ENCODE results near the gene TUBA1C.

The TUBA1C gene

DNA sequence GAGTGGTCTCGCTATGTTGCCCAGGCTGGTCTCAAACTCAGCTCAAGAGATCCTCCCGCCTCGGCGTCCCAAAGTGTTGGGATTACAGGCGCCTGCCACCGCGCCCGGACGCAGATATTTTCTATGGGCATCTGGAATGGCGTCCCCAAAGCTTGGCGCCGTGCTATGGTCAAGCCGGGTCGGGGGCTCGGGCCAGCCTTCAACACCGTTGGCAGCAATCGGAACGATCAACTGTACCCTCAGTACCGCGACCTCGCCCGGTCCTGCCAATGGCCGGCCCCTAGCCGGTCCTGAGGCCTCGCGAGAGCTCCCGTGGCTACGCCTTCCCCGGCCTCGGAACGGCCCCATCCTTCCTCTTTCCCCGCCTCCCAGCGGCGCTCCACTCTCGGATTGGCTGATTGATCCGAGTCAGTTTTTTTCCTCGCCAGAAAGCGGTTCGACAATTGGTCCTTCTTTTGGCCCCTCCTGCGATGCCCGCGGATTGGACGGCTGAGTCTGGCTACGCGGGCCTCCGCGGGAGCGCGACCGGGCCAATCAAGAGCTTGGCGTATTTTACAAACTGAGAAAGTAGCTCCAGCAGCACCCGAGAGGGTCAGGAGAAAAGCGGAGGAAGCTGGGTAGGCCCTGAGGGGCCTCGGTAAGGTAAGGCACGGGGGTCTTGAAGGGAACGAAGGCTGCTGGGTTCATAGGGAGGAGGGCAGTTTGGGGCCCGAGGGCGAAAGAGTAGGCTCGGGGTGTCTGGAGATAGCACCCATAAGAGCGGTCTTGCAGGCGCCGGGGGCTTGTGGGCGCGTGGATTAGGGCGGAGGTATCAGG, 58.0 kb downstream of the TUBA1C start, which contains the start of gene TROAP:
TSS of gene TROAP (plus strand) at position 548 of the 816 bp plus-strand sequence. CDS start 354 bp downstream, outside the sequence.
- H2AFZ ChIP-seq (ENCODE audit: low read depth, low read length, severe bottlenecking) = peak within 1 kb of the TSS; percentile 82
- H3K9me2 ChIP-seq (replicated peaks; ENCODE audit: insufficient read depth, low read length) = no peaks in the 10 kb centered on the region
- peak within 1 kb of the TSS; percentile 85 for H3K4me2 ChIP-seq (ENCODE audit: low read depth, low read length, poor library complexity, severe bottlenecking)
- peaks cover 15% of the 10 kb centered on the region for H3K79me2 ChIP-seq (ENCODE audit: insufficient read depth, low read length)
- H4K20me1 ChIP-seq (ENCODE audit: low read depth, low read length) = no peaks in the 10 kb centered on the region
- no peak for TF ChIP-seq EZH2phosphoT487 (conservative IDR thresholded peaks at IDR 0.05; ENCODE audit: low read length)
- TF ChIP-seq, protein P1, sequence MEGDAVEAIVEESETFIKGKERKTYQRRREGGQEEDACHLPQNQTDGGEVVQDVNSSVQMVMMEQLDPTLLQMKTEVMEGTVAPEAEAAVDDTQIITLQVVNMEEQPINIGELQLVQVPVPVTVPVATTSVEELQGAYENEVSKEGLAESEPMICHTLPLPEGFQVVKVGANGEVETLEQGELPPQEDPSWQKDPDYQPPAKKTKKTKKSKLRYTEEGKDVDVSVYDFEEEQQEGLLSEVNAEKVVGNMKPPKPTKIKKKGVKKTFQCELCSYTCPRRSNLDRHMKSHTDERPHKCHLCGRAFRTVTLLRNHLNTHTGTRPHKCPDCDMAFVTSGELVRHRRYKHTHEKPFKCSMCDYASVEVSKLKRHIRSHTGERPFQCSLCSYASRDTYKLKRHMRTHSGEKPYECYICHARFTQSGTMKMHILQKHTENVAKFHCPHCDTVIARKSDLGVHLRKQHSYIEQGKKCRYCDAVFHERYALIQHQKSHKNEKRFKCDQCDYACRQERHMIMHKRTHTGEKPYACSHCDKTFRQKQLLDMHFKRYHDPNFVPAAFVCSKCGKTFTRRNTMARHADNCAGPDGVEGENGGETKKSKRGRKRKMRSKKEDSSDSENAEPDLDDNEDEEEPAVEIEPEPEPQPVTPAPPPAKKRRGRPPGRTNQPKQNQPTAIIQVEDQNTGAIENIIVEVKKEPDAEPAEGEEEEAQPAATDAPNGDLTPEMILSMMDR (IDR thresholded peaks at IDR 0.05; ENCODE audit: insufficient read depth, low read length, poor library complexity, severe bottlenecking) = no peak
- H3K9me3 ChIP-seq (ENCODE audit: insufficient read depth, low read length) = no peaks in the 10 kb centered on the region
- H3K27me3 ChIP-seq (ENCODE audit: low read length) = no peaks in the 10 kb centered on the region
- peak within 1 kb of the TSS; percentile 63 for H3K27ac ChIP-seq (ENCODE audit: low read depth, low read length)
- H3K4me3 ChIP-seq (ENCODE audit: insufficient read depth, low read length, poor library complexity, severe bottlenecking) = peak within 1 kb of the TSS; percentile 96
- H3K36me3 ChIP-seq (ENCODE audit: low read length) = no peaks in the 10 kb centered on the region; the same call in 1 of the 2 replicates
- peak within 1 kb of the TSS; percentile 88 for H3K9ac ChIP-seq (ENCODE audit: low read length)
- H3F3A ChIP-seq (ENCODE audit: insufficient read depth) = no peaks in the 10 kb centered on the region; the same call in 1 of the 2 replicates

DNA sequence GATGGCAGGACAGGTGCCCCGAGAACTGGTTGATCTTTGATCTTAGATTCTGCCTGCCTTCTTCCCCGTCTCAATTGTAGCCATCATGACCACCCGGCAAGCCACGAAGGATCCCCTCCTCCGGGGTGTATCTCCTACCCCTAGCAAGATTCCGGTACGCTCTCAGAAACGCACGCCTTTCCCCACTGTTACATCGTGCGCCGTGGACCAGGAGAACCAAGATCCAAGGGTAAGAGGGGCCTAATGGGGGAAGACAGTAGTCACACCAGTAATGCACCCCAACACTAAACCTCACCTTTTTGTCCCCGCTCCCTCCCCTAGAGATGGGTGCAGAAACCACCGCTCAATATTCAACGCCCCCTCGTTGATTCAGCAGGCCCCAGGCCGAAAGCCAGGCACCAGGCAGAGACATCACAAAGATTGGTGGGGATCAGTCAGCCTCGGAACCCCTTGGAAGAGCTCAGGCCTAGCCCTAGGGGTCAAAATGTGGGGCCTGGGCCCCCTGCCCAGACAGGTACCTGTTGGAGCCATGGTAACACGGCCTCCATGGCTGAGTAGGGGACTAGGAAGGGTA, 58.7 kb downstream of the TUBA1C start:
- Histone ChIP-seq H3K4me3 (ENCODE audit: insufficient read depth, low read length, poor library complexity, severe bottlenecking) (peak overlapping the region; percentile 96), H3K4me2 (ENCODE audit: low read depth, low read length, poor library complexity, severe bottlenecking) (peak overlapping the region; percentile 85), H3K9me2 (replicated peaks; ENCODE audit: insufficient read depth, low read length) (no peaks in the 10 kb centered on the region), H3K36me3 (ENCODE audit: low read length) (no peaks in the 10 kb centered on the region; the same call in 1 of the 2 replicates), H3K9me3 (ENCODE audit: insufficient read depth, low read length) (no peaks in the 10 kb centered on the region), H4K20me1 (ENCODE audit: low read depth, low read length) (no peaks in the 10 kb centered on the region), H2AFZ (ENCODE audit: low read depth, low read length, severe bottlenecking) (peak overlapping the region; percentile 73), H3F3A (ENCODE audit: insufficient read depth) (no peaks in the 10 kb centered on the region; the same call in 1 of the 2 replicates), H3K27ac (ENCODE audit: low read depth, low read length) (peak overlapping the region; percentile 63), H3K79me2 (ENCODE audit: insufficient read depth, low read length) (peaks cover 15% of the 10 kb centered on the region), H3K27me3 (ENCODE audit: low read length) (no peaks in the 10 kb centered on the region), H3K9ac (ENCODE audit: low read length) (peak overlapping the region; percentile 88)
- no peak for TF ChIP-seq EZH2phosphoT487 (conservative IDR thresholded peaks at IDR 0.05; ENCODE audit: low read length)
- TF ChIP-seq, protein P1 (IDR thresholded peaks at IDR 0.05; ENCODE audit: insufficient read depth, low read length, poor library complexity, severe bottlenecking) = no peak
